ENCODE results near the gene CELSR3. TPM values are rescaled to one million over a fixed set of nuclear protein-coding genes. Genes with fewer than 3 reads are reported as not detected.
A peak's percentile ranks its signal among the peaks of the same experiment; 100 is the strongest.

Gene CELSR3
- total RNA-seq, 1 experiment from 2014 or later = 1.1 TPM

DNA sequence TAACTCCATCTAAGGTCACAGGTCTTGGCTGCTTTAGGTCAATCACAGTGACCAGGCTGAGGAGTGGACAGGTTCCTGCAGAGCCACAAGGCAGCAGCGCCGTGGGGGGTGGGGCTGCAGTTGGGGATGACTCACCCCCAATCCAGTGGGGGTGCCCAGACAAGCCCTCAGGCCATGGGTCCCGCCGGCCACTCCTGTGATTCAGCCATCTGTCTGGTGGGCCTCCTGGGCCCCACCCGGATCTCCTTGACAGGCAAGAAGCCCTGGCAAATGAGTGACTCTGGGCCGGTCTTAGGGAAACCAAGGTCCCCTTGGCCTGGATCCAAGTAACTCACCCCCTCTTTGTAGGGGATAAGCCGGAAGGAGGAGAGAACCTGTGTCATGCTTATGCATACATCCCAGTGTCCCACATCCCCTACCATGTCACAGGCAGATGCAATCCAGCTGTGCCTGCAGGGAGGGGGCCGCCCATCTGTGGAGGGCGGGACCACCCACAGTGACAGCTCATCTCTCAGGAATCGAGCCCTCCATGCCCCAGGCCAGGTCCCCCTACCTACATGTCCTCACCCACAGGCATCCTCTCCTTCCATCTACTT, 67.1 kb downstream of the CELSR3 start:
- peak overlapping the region; percentile 74 for H3K27ac ChIP-seq (ENCODE audit: low read length)
- H3F3A ChIP-seq (ENCODE audit: low read length, unreplicated experiment) = no peaks in the 10 kb centered on the region
- no peaks in the 10 kb centered on the region for H3K79me2 ChIP-seq (ENCODE audit: low read length)
- H3K27me3 ChIP-seq (ENCODE audit: low read length) = no peaks in the 10 kb centered on the region
- peaks cover 60% of the 10 kb centered on the region for H3K4me1 ChIP-seq (ENCODE audit: insufficient read depth, low read length)
- H3K9me3 ChIP-seq (ENCODE audit: low read length) = no peaks in the 10 kb centered on the region
- ChIA-PET POLR2A (ENCODE audit: unreplicated experiment) (no interaction called here), CTCF (no interaction called here)
- no peak overlapping the region for H2AFZ ChIP-seq (ENCODE audit: low read length)
- BruUV-seq (replicated peaks) = no TSS peak
- H3K9ac ChIP-seq (ENCODE audit: low read length) = peak overlapping the region; percentile 19; the same call in 1 of the 2 replicates
- peaks cover 21% of the 10 kb centered on the region for H3K36me3 ChIP-seq (ENCODE audit: low read depth, low read length)
- peak overlapping the region; percentile 51 for H3K4me2 ChIP-seq (ENCODE audit: low read length)
- H3K4me3 ChIP-seq (ENCODE audit: low read length) = no peak overlapping the region
- H4K20me1 ChIP-seq (ENCODE audit: low read length) = no peaks in the 10 kb centered on the region
- intact Hi-C loops (cut with micrococcal nuclease) = loop anchor here (5.0 kb wide), 1 partner anchor 38 kb away; the partner anchor contains the start of gene PFKFB4
- H3K9me2 ChIP-seq (replicated peaks; ENCODE audit: low read length) = no peaks in the 10 kb centered on the region
- ATAC-seq = peak; percentile 43
- TF ChIP-seq EZH2phosphoT487 (IDR thresholded peaks at IDR 0.05; ENCODE audit: borderline replicate concordance, low read length) (no peak), EZH2 (IDR thresholded peaks at IDR 0.05; ENCODE audit: low read length, unreplicated experiment) (no peak)
- TF ChIP-seq, protein P1, sequence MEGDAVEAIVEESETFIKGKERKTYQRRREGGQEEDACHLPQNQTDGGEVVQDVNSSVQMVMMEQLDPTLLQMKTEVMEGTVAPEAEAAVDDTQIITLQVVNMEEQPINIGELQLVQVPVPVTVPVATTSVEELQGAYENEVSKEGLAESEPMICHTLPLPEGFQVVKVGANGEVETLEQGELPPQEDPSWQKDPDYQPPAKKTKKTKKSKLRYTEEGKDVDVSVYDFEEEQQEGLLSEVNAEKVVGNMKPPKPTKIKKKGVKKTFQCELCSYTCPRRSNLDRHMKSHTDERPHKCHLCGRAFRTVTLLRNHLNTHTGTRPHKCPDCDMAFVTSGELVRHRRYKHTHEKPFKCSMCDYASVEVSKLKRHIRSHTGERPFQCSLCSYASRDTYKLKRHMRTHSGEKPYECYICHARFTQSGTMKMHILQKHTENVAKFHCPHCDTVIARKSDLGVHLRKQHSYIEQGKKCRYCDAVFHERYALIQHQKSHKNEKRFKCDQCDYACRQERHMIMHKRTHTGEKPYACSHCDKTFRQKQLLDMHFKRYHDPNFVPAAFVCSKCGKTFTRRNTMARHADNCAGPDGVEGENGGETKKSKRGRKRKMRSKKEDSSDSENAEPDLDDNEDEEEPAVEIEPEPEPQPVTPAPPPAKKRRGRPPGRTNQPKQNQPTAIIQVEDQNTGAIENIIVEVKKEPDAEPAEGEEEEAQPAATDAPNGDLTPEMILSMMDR (conservative IDR thresholded peaks at IDR 0.05; ENCODE audit: low read depth, low read length) = no peak
- peak; percentile 95 for DNase-seq

DNA sequence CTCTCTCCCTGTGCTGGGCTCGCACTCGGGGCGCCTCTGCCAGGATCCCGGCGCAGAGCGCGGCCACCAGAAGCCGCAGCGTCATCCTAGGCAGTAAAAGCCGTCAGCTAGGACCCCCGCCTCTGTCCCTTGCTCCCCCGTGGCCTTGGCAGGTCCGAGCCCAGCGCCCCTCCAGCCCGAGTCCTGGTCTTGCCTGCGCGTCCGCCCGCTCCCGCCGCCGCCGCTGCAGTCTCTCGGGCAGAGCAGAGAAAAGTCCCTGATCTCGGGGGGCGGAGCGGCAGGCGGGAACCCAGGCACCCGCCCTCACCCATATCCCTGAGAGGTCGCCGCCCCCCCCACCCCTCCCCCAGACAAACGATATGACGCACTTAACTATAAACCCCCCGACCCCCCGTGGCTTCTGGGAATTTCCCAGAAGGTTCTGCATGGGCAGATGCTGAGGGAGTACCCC, 67.6 kb downstream of the CELSR3 start, which contains the start of gene COL7A1:
Gene COL7A1 (minus strand): TSS at position 255 of the 451 bp plus-strand sequence. CDS start 170 bp downstream, at position 85.
- ATAC-seq (no peak), DNase-seq (no peak)
- Histone ChIP-seq H3F3A (ENCODE audit: low read length, unreplicated experiment) (no peaks in the 10 kb centered on the region), H3K9ac (ENCODE audit: low read length) (peak within 1 kb of the TSS; percentile 19; the same call in 1 of the 2 replicates), H3K4me3 (ENCODE audit: low read length) (no peak within 1 kb of the TSS), H3K27me3 (ENCODE audit: low read length) (no peaks in the 10 kb centered on the region), H4K20me1 (ENCODE audit: low read length) (no peaks in the 10 kb centered on the region), H3K27ac (ENCODE audit: low read length) (peak within 1 kb of the TSS; percentile 74), H3K4me1 (ENCODE audit: insufficient read depth, low read length) (peaks cover 54% of the 10 kb centered on the region), H3K79me2 (ENCODE audit: low read length) (no peaks in the 10 kb centered on the region), H3K9me2 (replicated peaks; ENCODE audit: low read length) (no peaks in the 10 kb centered on the region), H2AFZ (ENCODE audit: low read length) (no peak within 1 kb of the TSS), H3K4me2 (ENCODE audit: low read length) (peak within 1 kb of the TSS; percentile 51), H3K36me3 (ENCODE audit: low read depth, low read length) (peaks cover 15% of the 10 kb centered on the region), H3K9me3 (ENCODE audit: low read length) (no peaks in the 10 kb centered on the region)
- CTCF ChIA-PET = no interaction called here
- intact Hi-C loops (cut with micrococcal nuclease) = loop anchor here (5.0 kb wide), 1 partner anchor 38 kb away; the partner anchor contains the start of gene PFKFB4
- TF ChIP-seq, protein P1 (conservative IDR thresholded peaks at IDR 0.05; ENCODE audit: low read depth, low read length) = no peak
- TF ChIP-seq EZH2phosphoT487 (IDR thresholded peaks at IDR 0.05; ENCODE audit: borderline replicate concordance, low read length) = no peak
- no peak for TF ChIP-seq EZH2 (IDR thresholded peaks at IDR 0.05; ENCODE audit: low read length, unreplicated experiment)
- POLR2A ChIA-PET (ENCODE audit: unreplicated experiment) = no interaction called here
- BruUV-seq (replicated peaks) = no TSS peak

Data from PC-3 (cell line).